Coronary artery (tissue), 2 donors: ENCODE data around the gene HAVCR1.
"Not testable (repeated sequence)": the region's sequence is repeated elsewhere in the genome, so short reads cannot be mapped to it uniquely, and the experiment has no call there.

Experiments
- DNase-seq: peaks from one replicate; pipeline ENCODE4 v3.0.0-alpha.2; 2017; ENCODE audit warnings: low spot score
- H3K27ac ChIP-seq, 2 donors: fragments of 200-600 bp; sonication (generic); one replicate each; pipeline ENCODE4 v1.5.1; 2016 to 2019
- H3K4me3 ChIP-seq: fragments of 200-600 bp; sonication (generic); 2 replicates; pipeline ENCODE4 v1.5.1; 2016; ENCODE audit warnings: mild to moderate bottlenecking, moderate library complexity
- CTCF ChIP-seq: fragments of 200-600 bp; sonication (generic); IDR thresholded peaks from one replicate; pipeline ENCODE4 v1.5.1; 2019; ENCODE audit warnings: antibody characterized with exemption

Gene HAVCR1

GRCh38 chr5:157050050-157050449, 8.9 kb downstream of the HAVCR1 start:
- no peak for TF ChIP-seq CTCF
- no peak for DNase-seq
- no peak overlapping the region for H3K27ac ChIP-seq
- no peak overlapping the region for H3K4me3 ChIP-seq

- TF ChIP-seq CTCF, result no peak
- no peak overlapping the region for H3K27ac ChIP-seq
- no peak for DNase-seq
- no peak overlapping the region for H3K4me3 ChIP-seq
Measured at GRCh38 chr5:157049605-157050004, 9.3 kb downstream of the HAVCR1 start.

GRCh38 chr5:157047898-157048297, 11.0 kb downstream of the HAVCR1 start:
- Histone ChIP-seq H3K4me3 (no peak overlapping the region), H3K27ac (no peak overlapping the region)
- no peak for TF ChIP-seq CTCF

GRCh38 chr5:157047016-157047415, 11.9 kb downstream of the HAVCR1 start:
- H3K4me3 ChIP-seq, DNase-seq: not testable (repeated sequence)

More at GRCh38 chr5:157047898-157048297, 11.0 kb downstream of the HAVCR1 start:
- no peak for DNase-seq

GRCh38 chr5:157046041-157046440, 12.9 kb downstream of the HAVCR1 start:
- no peak for TF ChIP-seq CTCF
- Histone ChIP-seq H3K27ac (no peak overlapping the region), H3K4me3 (no peak overlapping the region)
- DNase-seq, result no peak

More at GRCh38 chr5:157047016-157047415, 11.9 kb downstream of the HAVCR1 start:
- not testable (repeated sequence) for H3K27ac ChIP-seq

- DNase-seq, result no peak
- no peak for TF ChIP-seq CTCF
- H3K4me3 ChIP-seq, result no peak overlapping the region
- H3K27ac ChIP-seq, result no peak overlapping the region
Measured at GRCh38 chr5:157045601-157046000, 13.3 kb downstream of the HAVCR1 start.

GRCh38 chr5:157038568-157039187, 20.2 kb downstream of the HAVCR1 start:
- Histone ChIP-seq H3K4me3 (no peak overlapping the region), H3K27ac (no peak overlapping the region)
- no peak for TF ChIP-seq CTCF
- no peak for DNase-seq

GRCh38 chr5:157034106-157035072, 24.5 kb downstream of the HAVCR1 start:
- not testable (repeated sequence) for H3K4me3 ChIP-seq, DNase-seq

More at GRCh38 chr5:157034106-157035072, 24.5 kb downstream of the HAVCR1 start:
- H3K27ac ChIP-seq, result not testable (repeated sequence)
